NCI-H2029 treated with DMSO at 0.1 percent for 48 hours (cell line): ENCODE data around the gene TSPAN18.

Experiments
- DNase-seq: peaks from one replicate; lab custom pipeline; 2025; lab: John Stamatoyannopoulos, UW

The TSPAN18 gene

GRCh38 chr11:44759743-44760476, 33.1 kb downstream of the TSPAN18 start:
- DNase-seq: no peak

- DNase-seq: no peak
These were observed 33.7 kb downstream of the TSPAN18 start for GRCh38 chr11:44760477-44760872.

- DNase-seq: no peak
These were observed 34.3 kb downstream of the TSPAN18 start for GRCh38 chr11:44760917-44761550.

GRCh38 chr11:44761551-44761961, 34.8 kb downstream of the TSPAN18 start:
- no peak for DNase-seq

- DNase-seq: no peak
These were observed 36.5 kb downstream of the TSPAN18 start for GRCh38 chr11:44763121-44763820.

GRCh38 chr11:44764583-44764982, 37.8 kb downstream of the TSPAN18 start:
- DNase-seq: no peak

GRCh38 chr11:44765026-44765595, 38.3 kb downstream of the TSPAN18 start:
- no peak for DNase-seq

GRCh38 chr11:44765676-44766075, 38.9 kb downstream of the TSPAN18 start:
- DNase-seq: no peak

- no peak for DNase-seq
These were observed 39.6 kb downstream of the TSPAN18 start for GRCh38 chr11:44766112-44766971.

- DNase-seq: no peak
These were observed 40.2 kb downstream of the TSPAN18 start for GRCh38 chr11:44766972-44767278.

GRCh38 chr11:44767421-44767820, 40.7 kb downstream of the TSPAN18 start:
- DNase-seq: no peak

GRCh38 chr11:44770401-44770800, 43.6 kb downstream of the TSPAN18 start:
- no peak for DNase-seq

GRCh38 chr11:44771252-44771734, 44.5 kb downstream of the TSPAN18 start:
- DNase-seq: no peak

GRCh38 chr11:44771841-44772240, 45.1 kb downstream of the TSPAN18 start:
- no peak for DNase-seq

- DNase-seq: no peak
These were observed 46.7 kb downstream of the TSPAN18 start for GRCh38 chr11:44773351-44773965.

GRCh38 chr11:44774108-44774507, 47.3 kb downstream of the TSPAN18 start:
- no peak for DNase-seq

GRCh38 chr11:44774731-44775130, 48.0 kb downstream of the TSPAN18 start:
- DNase-seq: no peak

GRCh38 chr11:44775366-44775984, 48.7 kb downstream of the TSPAN18 start:
- DNase-seq: peak; percentile 56

GRCh38 chr11:44775985-44776446, 49.3 kb downstream of the TSPAN18 start:
- no peak for DNase-seq

- no peak for DNase-seq
These were observed 49.9 kb downstream of the TSPAN18 start for GRCh38 chr11:44776551-44777208.
